Measurements from ENCODE around the gene EIF6. TPM values are rescaled to one million over a fixed set of nuclear protein-coding genes. Genes with fewer than 3 reads are reported as not detected.

Gene EIF6
- total RNA-seq, 1 donor from 2014 or later, result 271 TPM

- Histone ChIP-seq H3K4me2 (ENCODE audit: low read length) (no peak overlapping the region), H3K9ac (ENCODE audit: low read length) (no peak overlapping the region), H3K9me3 (ENCODE audit: insufficient read depth, low read depth, low read length) (no peaks in the 10 kb centered on the region), H4K20me1 (ENCODE audit: insufficient read depth, low read length) (peaks cover 10% of the 10 kb centered on the region), H3K4me1 (ENCODE audit: insufficient read depth, low read length) (peaks cover 17% of the 10 kb centered on the region), H3K36me3 (ENCODE audit: insufficient read depth, low read length) (peaks cover 14% of the 10 kb centered on the region), H3K79me2 (ENCODE audit: insufficient read depth, low read length) (peaks cover 32% of the 10 kb centered on the region), H3K4me3 (ENCODE audit: insufficient read depth, low read depth, low read length) (no peak overlapping the region), H3K27ac (ENCODE audit: low read depth, low read length) (no peak overlapping the region), H3K27me3 (ENCODE audit: insufficient read depth, low read length) (no peaks in the 10 kb centered on the region), H2AFZ (ENCODE audit: low read depth, low read length) (no peak overlapping the region)
- FAIRE-seq (no peak), DNase-seq (ENCODE audit: low read depth) (no peak)
- Mint-ChIP-seq H3K27me3 (ENCODE audit: low read depth, unreplicated experiment) (no peaks in the 10 kb centered on the region), H3K36me3 (ENCODE audit: low read depth, unreplicated experiment) (peaks cover 23% of the 10 kb centered on the region), H3K27ac (ENCODE audit: unreplicated experiment) (no peak overlapping the region), H3K4me1 (ENCODE audit: low read depth, unreplicated experiment) (peaks cover 22% of the 10 kb centered on the region), H3K4me3 (ENCODE audit: unreplicated experiment) (no peak overlapping the region), H3K9me3 (ENCODE audit: unreplicated experiment) (no peaks in the 10 kb centered on the region)
- TF ChIP-seq EZH2 (IDR thresholded peaks at IDR 0.05; ENCODE audit: insufficient read depth, low read length) (no peak), CTCF (IDR thresholded peaks at IDR 0.05; ENCODE audit: insufficient read depth, low read depth, low read length) (no peak)
Measured at GRCh38 chr20:35274172-35275092, 10.1 kb downstream of the EIF6 start.

GRCh38 chr20:35273449-35274171 lies 11.0 kb downstream of the EIF6 start:
- no peaks in the 10 kb centered on the region for H3K27me3 ChIP-seq (ENCODE audit: insufficient read depth, low read length)
- DNase-seq (ENCODE audit: low read depth), result no peak
- peaks cover 6% of the 10 kb centered on the region for H3K36me3 ChIP-seq (ENCODE audit: insufficient read depth, low read length)
- H3K9me3 Mint-ChIP-seq (ENCODE audit: unreplicated experiment), result no peaks in the 10 kb centered on the region
- no peak overlapping the region for H3K9ac ChIP-seq (ENCODE audit: low read length)
- no peak for FAIRE-seq
- no peak overlapping the region for H3K27ac Mint-ChIP-seq (ENCODE audit: unreplicated experiment)
- no peak overlapping the region for H3K4me3 ChIP-seq (ENCODE audit: insufficient read depth, low read depth, low read length)
- H3K4me3 Mint-ChIP-seq (ENCODE audit: unreplicated experiment), result no peak overlapping the region
- H3K36me3 Mint-ChIP-seq (ENCODE audit: low read depth, unreplicated experiment), result peaks cover 15% of the 10 kb centered on the region
- no peak overlapping the region for H3K27ac ChIP-seq (ENCODE audit: low read depth, low read length)
- peaks cover 2% of the 10 kb centered on the region for H4K20me1 ChIP-seq (ENCODE audit: insufficient read depth, low read length)
- H3K4me1 ChIP-seq (ENCODE audit: insufficient read depth, low read length), result peaks cover 17% of the 10 kb centered on the region
- H3K79me2 ChIP-seq (ENCODE audit: insufficient read depth, low read length), result peaks cover 23% of the 10 kb centered on the region
- peaks cover 19% of the 10 kb centered on the region for H3K4me1 Mint-ChIP-seq (ENCODE audit: low read depth, unreplicated experiment)
- H3K9me3 ChIP-seq (ENCODE audit: insufficient read depth, low read depth, low read length), result no peaks in the 10 kb centered on the region
- no peak overlapping the region for H2AFZ ChIP-seq (ENCODE audit: low read depth, low read length)
- TF ChIP-seq CTCF (IDR thresholded peaks at IDR 0.05; ENCODE audit: insufficient read depth, low read depth, low read length), result no peak
- TF ChIP-seq EZH2 (IDR thresholded peaks at IDR 0.05; ENCODE audit: insufficient read depth, low read length), result no peak
- no peak overlapping the region for H3K4me2 ChIP-seq (ENCODE audit: low read length)
- no peaks in the 10 kb centered on the region for H3K27me3 Mint-ChIP-seq (ENCODE audit: low read depth, unreplicated experiment)
